ENCODE results near the gene MRTFB. TPM values are rescaled to one million over a fixed set of nuclear protein-coding genes. Genes with fewer than 3 reads are reported as not detected.

Gene MRTFB
- total and polyA plus RNA-seq, 2 donors (not counting 3 experiments of a cell fraction or from before 2014, with no cell fraction given) = 19.6 to 49.5 TPM

DNA sequence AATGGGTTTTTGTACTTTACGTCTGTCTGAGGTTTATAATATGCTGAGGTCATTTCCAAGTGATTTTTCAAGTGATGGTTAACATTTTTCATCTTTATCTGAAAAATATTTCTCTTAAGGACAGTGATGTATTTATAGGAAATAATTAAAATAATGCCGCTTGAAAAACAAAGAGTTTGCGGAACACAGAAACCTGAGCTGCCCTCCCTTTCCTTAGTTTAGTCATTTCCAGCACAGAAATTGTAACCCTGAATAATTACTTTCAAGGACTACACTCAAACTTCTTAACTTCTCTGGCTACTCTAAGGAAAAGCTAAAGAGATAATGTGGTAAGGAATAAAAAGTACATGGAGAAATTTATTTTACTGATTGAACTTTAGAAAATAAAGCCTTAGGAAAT lies 54.6 kb downstream of the MRTFB start:
- Histone ChIP-seq H3K36me3 (ENCODE audit: control insufficient read depth in 2 of 2, extremely low read depth in 1 of 2, insufficient read depth in 2 of 2, low read length in 2 of 2) (no peaks in the 10 kb centered on the region), H3K4me2 (ENCODE audit: insufficient read depth, low read length) (peak overlapping the region; percentile 25), H3K9me3 (replicated peaks; ENCODE audit: control insufficient read depth, insufficient read depth, low read length) (no peaks in the 10 kb centered on the region), H2AFZ (ENCODE audit: low read depth, low read length) (no peak overlapping the region), H3K4me1 (ENCODE audit: control insufficient read depth, extremely low read depth, insufficient read depth, low read length) (peaks cover 10% of the 10 kb centered on the region), H3K27me3 (ENCODE audit: control insufficient read depth in 2 of 2, insufficient read depth in 2 of 2, low read length in 2 of 2) (no peaks in the 10 kb centered on the region), H3K27ac (ENCODE audit: insufficient read depth, low read depth, low read length) (no peak overlapping the region), H3K9me1 (replicated peaks; ENCODE audit: control insufficient read depth, extremely low read depth, insufficient read depth, low read length) (no peaks in the 10 kb centered on the region), H3K79me2 (ENCODE audit: control insufficient read depth, insufficient read depth, low read length) (peaks cover 11% of the 10 kb centered on the region), H3K4me3 (replicated peaks in 1 of 3; ENCODE audit: insufficient read depth in 1 of 3, low read depth in 1 of 3, low read length in 3 of 3) (no peak overlapping the region), H4K20me1 (replicated peaks; ENCODE audit: control insufficient read depth, extremely low read depth, insufficient read depth, low read length) (no peaks in the 10 kb centered on the region), H3K9ac (replicated peaks; ENCODE audit: extremely low read depth, insufficient read depth, low read length) (no peak overlapping the region)
- ChIA-PET CTCF (interaction anchor here (0.9 to 2.7 kb wide), 8 partner anchors 13 to 202 kb away, joined by 3 to 15 read pairs (median 4); no protein-coding TSS in a partner anchor), POLR2A (interaction anchor here (0.7 to 1.3 kb wide), 2 partner anchors 16 to 471 kb away, joined by 3 read pairs; no protein-coding TSS in a partner anchor)
- dilution Hi-C loops (cut with MboI; ENCODE audit: extremely low pct_ligation_motif_present, low sequenced_read_pairs) = no loop called here
- peak; percentile 56 for DNase-seq (ENCODE audit: low read depth, low spot score)
- FAIRE-seq = peak; percentile 72
- intact Hi-C loops (cut with micrococcal nuclease) = no loop called here
- BruUV-seq (replicated peaks) = no TSS peak
- no peak for TF ChIP-seq JUN (IDR thresholded peaks at IDR 0.05; ENCODE audit: borderline replicate concordance, insufficient read depth, insufficient read length, low read depth)
- no peak for TF ChIP-seq POLR2AphosphoS5 (IDR thresholded peaks at IDR 0.05; ENCODE audit: insufficient read depth, low read depth, low read length)
- no peak for TF ChIP-seq EZH2 (IDR thresholded peaks at IDR 0.05; ENCODE audit: borderline replicate concordance, low read depth, low read length, severe bottlenecking)
- no peak for TF ChIP-seq POLR2A (IDR thresholded peaks at IDR 0.05; ENCODE audit: low read depth, low read length)
- TF ChIP-seq FOS (IDR thresholded peaks at IDR 0.05; ENCODE audit: borderline replicate concordance, insufficient read depth, low read length) = no peak
- TF ChIP-seq, protein P1, sequence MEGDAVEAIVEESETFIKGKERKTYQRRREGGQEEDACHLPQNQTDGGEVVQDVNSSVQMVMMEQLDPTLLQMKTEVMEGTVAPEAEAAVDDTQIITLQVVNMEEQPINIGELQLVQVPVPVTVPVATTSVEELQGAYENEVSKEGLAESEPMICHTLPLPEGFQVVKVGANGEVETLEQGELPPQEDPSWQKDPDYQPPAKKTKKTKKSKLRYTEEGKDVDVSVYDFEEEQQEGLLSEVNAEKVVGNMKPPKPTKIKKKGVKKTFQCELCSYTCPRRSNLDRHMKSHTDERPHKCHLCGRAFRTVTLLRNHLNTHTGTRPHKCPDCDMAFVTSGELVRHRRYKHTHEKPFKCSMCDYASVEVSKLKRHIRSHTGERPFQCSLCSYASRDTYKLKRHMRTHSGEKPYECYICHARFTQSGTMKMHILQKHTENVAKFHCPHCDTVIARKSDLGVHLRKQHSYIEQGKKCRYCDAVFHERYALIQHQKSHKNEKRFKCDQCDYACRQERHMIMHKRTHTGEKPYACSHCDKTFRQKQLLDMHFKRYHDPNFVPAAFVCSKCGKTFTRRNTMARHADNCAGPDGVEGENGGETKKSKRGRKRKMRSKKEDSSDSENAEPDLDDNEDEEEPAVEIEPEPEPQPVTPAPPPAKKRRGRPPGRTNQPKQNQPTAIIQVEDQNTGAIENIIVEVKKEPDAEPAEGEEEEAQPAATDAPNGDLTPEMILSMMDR (IDR thresholded peaks at IDR 0.05; ENCODE audit: extremely low read depth in 1 of 2, insufficient read depth in 1 of 2, low read depth in 1 of 2, low read length in 2 of 2) = no peak
- no peak for TF ChIP-seq GATA2 (IDR thresholded peaks at IDR 0.05; ENCODE audit: insufficient read depth, insufficient read length, low read depth, low read length)
- no peak for TF ChIP-seq MYC (IDR thresholded peaks at IDR 0.05; ENCODE audit: low read depth, low read length)
- TF ChIP-seq, protein P2, sequence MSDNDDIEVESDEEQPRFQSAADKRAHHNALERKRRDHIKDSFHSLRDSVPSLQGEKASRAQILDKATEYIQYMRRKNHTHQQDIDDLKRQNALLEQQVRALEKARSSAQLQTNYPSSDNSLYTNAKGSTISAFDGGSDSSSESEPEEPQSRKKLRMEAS (IDR thresholded peaks at IDR 0.05; ENCODE audit: insufficient read depth, insufficient read length) = no peak

Data from endothelial cell of umbilical vein (primary cell).